Glomerular visceral epithelial cell (primary cell): ENCODE measurements around the gene FAT2.

Experiments
- DNase-seq: peaks from one replicate; pipeline ENCODE4 v3.0.0-alpha.2; 2016; ENCODE audit errors: extremely low spot score

Gene FAT2

GRCh38 chr5:151591144-151591819 is at the start of gene FAT2:
Gene FAT2 (minus strand): TSS chr5:151591331. CDS start chr5:151568931, 22,400 bp downstream.
- DNase-seq, result peak; percentile 54

GRCh38 chr5:151638619-151639018 is 47.5 kb upstream of the FAT2 start:
- DNase-seq, result no peak

- DNase-seq, result no peak
Observed at GRCh38 chr5:151637676-151638075, 46.5 kb upstream of the FAT2 start.

GRCh38 chr5:151633892-151634291 is 42.8 kb upstream of the FAT2 start:
- DNase-seq, result no peak

GRCh38 chr5:151632941-151633340 is 41.8 kb upstream of the FAT2 start:
- no peak for DNase-seq

- no peak for DNase-seq
Observed at GRCh38 chr5:151632524-151632923, 41.4 kb upstream of the FAT2 start.

GRCh38 chr5:151631941-151632340 is 40.8 kb upstream of the FAT2 start:
- no peak for DNase-seq

- no peak for DNase-seq
Observed at GRCh38 chr5:151630088-151630487, 39.0 kb upstream of the FAT2 start.

- no peak for DNase-seq
Observed at GRCh38 chr5:151628112-151628823, 37.1 kb upstream of the FAT2 start.

- DNase-seq, result no peak
Observed at GRCh38 chr5:151627650-151628049, 36.5 kb upstream of the FAT2 start.

- DNase-seq, result no peak
Observed at GRCh38 chr5:151625285-151625684, 34.2 kb upstream of the FAT2 start.

- no peak for DNase-seq
Observed at GRCh38 chr5:151624476-151624875, 33.3 kb upstream of the FAT2 start.

GRCh38 chr5:151622367-151623088 is 31.4 kb upstream of the FAT2 start:
- DNase-seq, result no peak

GRCh38 chr5:151620461-151620840 is 29.3 kb upstream of the FAT2 start:
- DNase-seq, result no peak

- DNase-seq, result no peak
Observed at GRCh38 chr5:151619812-151620460, 28.8 kb upstream of the FAT2 start.

- no peak for DNase-seq
Observed at GRCh38 chr5:151618907-151619306, 27.8 kb upstream of the FAT2 start.

GRCh38 chr5:151617841-151618710 is 26.9 kb upstream of the FAT2 start:
- DNase-seq, result no peak

- no peak for DNase-seq
Observed at GRCh38 chr5:151617383-151617840, 26.3 kb upstream of the FAT2 start.

- DNase-seq, result peak; percentile 64
Observed at GRCh38 chr5:151615431-151615830, 24.3 kb upstream of the FAT2 start.

GRCh38 chr5:151614565-151614964 is 23.4 kb upstream of the FAT2 start:
- DNase-seq, result no peak
